Suprapubic skin (tissue), 3 donors: Measurements from ENCODE around the gene GPRASP2.

Source experiments
- POLR2A ChIP-seq, 2 donors: fragments of 450-650 bp; IDR thresholded peaks; one replicate each; pipeline ENCODE4 v1.6.1; 2017; ENCODE audit warnings: antibody characterized with exemption in 2 of 2, mild to moderate bottlenecking in 2 of 2, moderate library complexity in 2 of 2
- TF ChIP-seq, protein P1 (sequence below), 2 donors: fragments of 200-600 bp in 1 of 2; fragments of 450-650 bp in 1 of 2; sonication (generic) in 1 of 2; IDR thresholded peaks; one replicate each; pipeline ENCODE4 v1.5.1; 2016 to 2019; ENCODE audit warnings: antibody characterized with exemption in 2 of 2, mild to moderate bottlenecking in 1 of 2, moderate library complexity in 1 of 2

- TF ChIP-seq, protein P1, sequence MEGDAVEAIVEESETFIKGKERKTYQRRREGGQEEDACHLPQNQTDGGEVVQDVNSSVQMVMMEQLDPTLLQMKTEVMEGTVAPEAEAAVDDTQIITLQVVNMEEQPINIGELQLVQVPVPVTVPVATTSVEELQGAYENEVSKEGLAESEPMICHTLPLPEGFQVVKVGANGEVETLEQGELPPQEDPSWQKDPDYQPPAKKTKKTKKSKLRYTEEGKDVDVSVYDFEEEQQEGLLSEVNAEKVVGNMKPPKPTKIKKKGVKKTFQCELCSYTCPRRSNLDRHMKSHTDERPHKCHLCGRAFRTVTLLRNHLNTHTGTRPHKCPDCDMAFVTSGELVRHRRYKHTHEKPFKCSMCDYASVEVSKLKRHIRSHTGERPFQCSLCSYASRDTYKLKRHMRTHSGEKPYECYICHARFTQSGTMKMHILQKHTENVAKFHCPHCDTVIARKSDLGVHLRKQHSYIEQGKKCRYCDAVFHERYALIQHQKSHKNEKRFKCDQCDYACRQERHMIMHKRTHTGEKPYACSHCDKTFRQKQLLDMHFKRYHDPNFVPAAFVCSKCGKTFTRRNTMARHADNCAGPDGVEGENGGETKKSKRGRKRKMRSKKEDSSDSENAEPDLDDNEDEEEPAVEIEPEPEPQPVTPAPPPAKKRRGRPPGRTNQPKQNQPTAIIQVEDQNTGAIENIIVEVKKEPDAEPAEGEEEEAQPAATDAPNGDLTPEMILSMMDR (IDR thresholded peaks at IDR 0.05), result no peak
- no peak for TF ChIP-seq POLR2A (IDR thresholded peaks at IDR 0.05)
Measured at GRCh38 chrX:102765217-102765616, 53.0 kb downstream of the GPRASP2 start.
